LoVo (cell line): ENCODE data around the gene HOXA6.
A peak's percentile ranks its signal among the peaks of the same experiment; 100 is the strongest.

ENCODE experiments used
- DNase-seq: peaks from one replicate; pipeline ENCODE4 v3.0.0-alpha.2; 2016; ENCODE audit warnings: low spot score

Gene HOXA6

GRCh38 chr7:27137640-27138315 is 9.8 kb downstream of the HOXA6 start:
- no peak for DNase-seq

GRCh38 chr7:27134392-27134791 is 13.2 kb downstream of the HOXA6 start:
- peak; percentile 64 for DNase-seq

- no peak for DNase-seq
Measured at GRCh38 chr7:27133409-27134231, 14.0 kb downstream of the HOXA6 start.

- DNase-seq = no peak
Measured at GRCh38 chr7:27132978-27133377, 14.6 kb downstream of the HOXA6 start.

GRCh38 chr7:27132214-27132613 is 15.4 kb downstream of the HOXA6 start:
- DNase-seq = no peak

- no peak for DNase-seq
Measured at GRCh38 chr7:27131390-27131819, 16.2 kb downstream of the HOXA6 start.

GRCh38 chr7:27130540-27131389 is 16.8 kb downstream of the HOXA6 start, which contains the start of gene HOXA4:
Gene HOXA4 (minus strand): TSS chr7:27130757. CDS start chr7:27130733, 24 bp downstream.
- DNase-seq = peak; percentile 93

- peak; percentile 36 for DNase-seq
Measured at GRCh38 chr7:27129729-27130539, 17.6 kb downstream of the HOXA6 start.

GRCh38 chr7:27128776-27129728 is 18.5 kb downstream of the HOXA6 start:
- DNase-seq = no peak

GRCh38 chr7:27128034-27128433 is 19.5 kb downstream of the HOXA6 start:
- no peak for DNase-seq

- DNase-seq = no peak
Measured at GRCh38 chr7:27126596-27127327, 20.8 kb downstream of the HOXA6 start.

- DNase-seq = no peak
Measured at GRCh38 chr7:27125986-27126394, 21.6 kb downstream of the HOXA6 start.

- no peak for DNase-seq
Measured at GRCh38 chr7:27124902-27125689, 22.5 kb downstream of the HOXA6 start.

- no peak for DNase-seq
Measured at GRCh38 chr7:27124096-27124901, 23.3 kb downstream of the HOXA6 start.

GRCh38 chr7:27123477-27124053 is 24.0 kb downstream of the HOXA6 start:
- no peak for DNase-seq

GRCh38 chr7:27123007-27123476 is 24.5 kb downstream of the HOXA6 start:
- DNase-seq = no peak
